Glomerular visceral epithelial cell (primary cell): Measurements from ENCODE around the gene TBC1D22A.
A peak's percentile ranks its signal among the peaks of the same experiment; 100 is the strongest.

ENCODE experiments used
- DNase-seq: peaks from one replicate; pipeline ENCODE4 v3.0.0-alpha.2; 2016; ENCODE audit errors: extremely low spot score

TBC1D22A gene

GRCh38 chr22:46753360-46753759 is 9.1 kb upstream of the TBC1D22A start:
- DNase-seq = no peak

GRCh38 chr22:46753761-46754109 is 8.7 kb upstream of the TBC1D22A start:
- no peak for DNase-seq

DNA sequence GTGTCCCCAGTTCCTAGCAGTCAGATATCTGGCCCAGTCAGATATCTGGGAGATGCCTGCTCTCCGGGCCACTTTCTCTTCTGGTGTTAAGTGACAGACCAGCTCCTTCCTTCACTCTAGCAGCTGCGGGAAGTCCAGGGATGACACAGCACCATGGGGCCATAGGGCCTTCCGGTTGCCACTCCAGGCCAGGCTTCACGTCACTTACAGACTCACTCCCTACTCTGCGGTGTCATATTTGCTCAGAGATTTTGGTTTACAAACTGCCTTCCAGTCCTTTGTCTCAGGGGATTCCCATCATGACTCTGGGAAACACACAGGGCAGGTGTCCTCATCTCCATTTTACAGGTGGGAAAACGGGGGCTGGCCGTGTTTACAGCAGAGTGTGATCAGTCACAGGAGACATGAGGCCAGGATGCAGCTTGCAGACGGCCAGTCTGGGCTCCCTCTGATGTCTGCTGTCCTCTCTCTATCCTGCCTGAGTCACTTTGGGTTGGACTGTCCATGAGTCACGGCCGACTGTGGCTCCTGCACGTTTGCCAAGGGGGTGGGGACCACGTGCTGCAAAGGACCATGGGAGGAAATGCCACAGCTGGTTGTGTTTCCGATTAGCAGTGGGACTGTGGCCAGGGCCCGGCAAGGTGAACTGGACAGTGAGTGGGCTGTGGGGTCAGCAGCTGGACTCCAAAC is 8.2 kb upstream of the TBC1D22A start:
- peak; percentile 93 for DNase-seq

DNA sequence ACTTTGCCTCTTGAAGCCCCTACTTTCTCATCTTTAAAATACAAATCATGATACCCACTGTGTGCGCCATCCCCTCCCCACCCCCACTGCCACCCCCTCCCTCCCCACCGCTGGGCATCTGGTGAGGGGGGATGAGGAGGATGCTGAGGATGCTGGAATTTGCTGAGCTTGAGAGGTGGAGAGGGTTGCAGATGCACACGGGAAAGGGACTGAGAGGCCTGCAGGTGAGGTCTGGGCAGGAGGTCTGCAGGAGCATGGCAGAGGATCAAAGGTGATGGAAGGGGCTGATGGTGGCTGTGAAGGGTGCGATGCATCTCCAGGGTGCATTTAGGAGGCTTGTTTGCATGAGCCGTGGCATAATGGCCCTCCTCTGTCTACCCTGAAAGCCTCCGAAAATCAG is 7.6 kb upstream of the TBC1D22A start:
- DNase-seq = no peak

DNA sequence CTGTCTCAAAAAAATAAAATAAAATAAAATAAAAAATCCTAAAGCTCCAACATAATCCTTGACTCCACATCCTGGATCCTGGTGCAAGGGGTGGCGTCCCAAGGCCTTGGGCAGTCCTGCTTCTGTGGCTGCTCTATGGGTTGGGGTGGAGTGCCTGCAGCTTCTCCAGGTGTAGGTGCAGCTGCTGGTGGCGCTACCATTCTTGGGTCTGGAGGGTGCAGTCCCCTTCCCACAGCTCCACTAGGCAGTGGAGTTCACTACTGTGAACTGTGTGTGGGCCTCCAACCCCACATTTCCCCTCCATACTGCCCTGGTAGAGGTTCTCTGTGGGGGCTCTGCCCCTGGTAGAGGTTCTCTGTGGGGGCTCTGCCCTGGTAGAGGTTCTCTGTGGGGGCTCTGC is 6.9 kb upstream of the TBC1D22A start:
- no peak for DNase-seq

- no peak for DNase-seq
These were observed 6.4 kb upstream of the TBC1D22A start for GRCh38 chr22:46756097-46756496.

DNA sequence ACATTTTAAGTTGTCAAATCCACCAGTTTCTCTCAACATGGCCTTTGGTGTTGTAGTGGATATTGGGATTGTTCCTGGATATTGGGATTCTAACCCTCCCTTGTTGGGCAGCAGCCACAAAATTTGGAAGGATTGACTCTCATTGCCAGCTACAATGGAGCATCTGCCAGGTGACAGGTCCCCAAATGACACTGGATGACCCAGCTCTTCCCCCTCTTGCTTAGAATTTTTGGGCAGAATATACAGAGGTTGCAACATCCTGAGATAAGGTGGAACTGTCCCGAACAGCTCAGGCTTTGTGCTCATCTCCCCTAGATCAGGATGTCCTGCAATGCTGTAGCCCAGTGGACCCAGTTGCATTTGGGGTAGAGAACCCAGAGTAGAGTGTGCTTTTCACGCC is 5.3 kb upstream of the TBC1D22A start:
- no peak for DNase-seq

GRCh38 chr22:46758121-46758520 is 4.3 kb upstream of the TBC1D22A start:
- no peak for DNase-seq

DNA sequence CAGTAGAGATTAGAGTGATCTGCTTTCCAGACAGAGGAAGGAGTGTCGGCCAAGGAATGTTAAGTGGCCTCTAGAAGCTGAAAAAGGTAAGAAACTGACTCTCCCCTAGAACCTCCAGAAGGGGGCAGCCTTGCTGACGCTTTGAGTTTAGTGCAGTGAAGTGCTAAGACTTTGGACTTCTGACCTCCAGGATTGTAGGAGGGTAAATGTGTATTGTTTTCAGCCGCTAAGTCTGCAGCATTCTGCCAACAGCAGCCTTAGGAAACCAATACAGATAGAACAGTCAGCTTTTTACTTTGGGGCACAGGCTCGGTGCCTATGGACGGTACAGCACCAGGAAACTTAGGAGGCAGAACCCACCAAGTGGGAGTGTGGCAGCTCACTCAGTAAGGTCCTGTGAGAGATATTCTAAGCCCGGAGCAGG is 3.6 kb upstream of the TBC1D22A start:
- DNase-seq = peak; percentile 42

DNA sequence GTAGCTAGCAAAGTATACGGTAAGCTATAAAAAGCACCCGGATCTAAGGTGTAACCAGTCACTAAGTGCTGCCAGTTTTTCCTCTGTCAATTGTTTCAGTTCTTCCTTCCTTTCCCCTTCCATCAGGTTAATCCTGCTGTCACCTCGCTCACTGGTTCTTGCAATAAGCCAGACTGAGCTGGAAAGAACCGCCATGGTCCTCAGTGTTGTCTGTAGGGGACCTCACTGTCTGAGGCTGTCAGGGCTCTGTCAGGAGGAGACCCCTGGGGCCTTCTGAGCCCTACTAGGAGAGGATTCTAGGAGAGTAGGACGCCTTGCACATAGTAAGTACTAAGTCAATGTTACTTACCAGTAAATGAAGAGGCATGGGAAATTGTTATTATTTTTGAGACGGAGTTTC is 1.4 kb upstream of the TBC1D22A start:
- DNase-seq = no peak

DNA sequence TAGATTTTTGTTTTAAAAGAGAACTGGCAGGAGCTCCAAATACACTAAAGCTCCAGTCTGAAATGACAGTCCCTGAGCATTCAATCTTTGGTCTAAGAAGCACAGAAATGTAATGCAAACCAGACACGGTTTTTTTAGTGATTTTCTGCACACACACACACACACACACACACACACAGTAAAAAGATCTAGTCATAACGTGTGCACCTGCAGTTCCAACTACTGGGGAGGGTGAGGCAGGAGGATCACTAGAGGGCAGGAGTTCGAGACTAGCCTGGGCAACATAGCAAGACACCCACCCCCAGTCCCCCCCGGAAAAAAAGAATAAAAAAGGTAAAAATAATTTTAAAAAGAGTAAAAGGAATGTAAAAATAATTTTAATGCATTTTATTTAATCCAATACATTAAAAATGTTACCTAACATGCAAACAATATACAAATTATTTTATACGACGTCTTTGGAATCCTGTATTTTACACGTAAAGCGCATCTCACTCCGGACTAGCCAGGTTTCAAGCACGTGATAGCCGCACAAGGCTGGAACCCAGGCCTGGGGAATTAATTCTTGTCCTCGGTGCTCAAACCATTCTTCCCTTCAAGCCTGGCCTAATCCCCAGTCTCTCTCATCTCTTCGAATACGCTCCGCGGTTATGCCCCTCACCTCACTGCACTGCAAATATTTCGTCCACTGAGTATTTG is 762 bp upstream of the TBC1D22A start:
- no peak for DNase-seq

DNA sequence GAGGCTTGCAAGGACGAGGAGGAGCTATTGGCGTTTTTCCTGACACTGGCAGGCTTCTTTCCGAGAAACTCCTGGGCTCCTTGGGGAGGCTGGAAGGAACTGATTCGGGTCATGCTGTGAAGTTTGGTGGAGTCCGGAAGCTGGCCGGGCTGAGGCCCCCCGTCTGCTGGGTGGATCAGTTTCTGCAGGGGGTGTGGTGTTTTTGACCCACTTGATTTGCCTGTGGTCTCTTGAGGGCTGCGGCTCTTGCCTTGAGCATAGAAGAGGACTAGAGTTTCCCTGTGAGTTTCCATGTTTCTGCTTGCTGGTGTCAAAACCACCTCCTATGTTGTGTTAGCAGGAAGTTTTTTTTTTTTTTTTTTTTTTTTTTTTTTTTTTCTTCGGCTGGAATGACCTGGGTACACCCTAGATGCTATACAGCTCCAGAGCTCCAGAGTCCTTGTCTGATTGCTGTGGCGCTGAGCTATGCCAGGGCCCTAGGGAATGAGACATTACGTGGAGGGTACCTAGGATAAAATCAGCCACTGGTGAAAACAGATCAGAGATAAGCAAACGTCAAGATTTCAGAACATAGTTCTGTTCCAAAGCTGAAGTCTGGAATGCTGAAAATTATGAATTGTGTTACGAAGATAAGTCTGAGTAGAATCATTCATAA is 728 bp downstream of the TBC1D22A start:
- DNase-seq = no peak

- no peak for DNase-seq
These were observed 1.8 kb downstream of the TBC1D22A start for GRCh38 chr22:46764140-46764680.

- DNase-seq = no peak
These were observed 2.5 kb downstream of the TBC1D22A start for GRCh38 chr22:46764779-46765485.

GRCh38 chr22:46766611-46767010 is 4.2 kb downstream of the TBC1D22A start:
- DNase-seq = no peak

DNA sequence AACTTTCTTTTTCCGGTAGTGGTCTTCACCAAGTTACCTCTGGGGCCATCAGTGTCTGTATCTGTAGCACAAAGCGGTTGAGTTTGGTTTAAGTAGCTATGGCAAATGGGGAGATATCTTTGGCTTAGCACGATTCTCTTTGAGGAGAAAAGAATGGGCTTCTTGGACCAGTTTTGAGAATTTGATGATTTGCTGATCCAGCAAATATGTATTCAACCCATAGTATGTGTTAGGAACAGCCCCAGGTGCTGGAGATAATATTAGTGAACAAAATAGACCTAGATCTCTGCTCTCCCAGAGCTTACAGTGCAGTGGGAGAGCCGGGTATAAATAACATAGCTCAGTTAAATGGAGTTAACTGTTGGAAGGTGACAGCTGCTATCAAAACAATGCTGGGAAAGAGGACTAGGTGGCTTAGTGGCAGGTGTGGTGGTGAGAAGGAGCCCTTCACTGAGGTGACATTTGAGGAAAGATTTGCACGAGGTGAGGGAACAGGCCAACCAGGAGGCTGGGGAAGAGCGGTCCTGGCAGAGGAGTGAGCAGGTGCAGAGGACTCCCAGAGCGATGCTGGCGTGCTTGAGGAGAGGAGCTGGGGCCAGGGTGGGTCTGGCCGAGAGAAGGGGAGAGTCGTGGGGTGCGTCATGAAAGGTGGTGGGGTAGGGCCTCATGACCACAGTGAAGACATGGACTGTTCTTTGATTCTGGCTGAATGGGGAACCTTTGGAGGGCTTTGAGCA is 5.0 kb downstream of the TBC1D22A start:
- DNase-seq = no peak

GRCh38 chr22:46769191-46769675 is 6.8 kb downstream of the TBC1D22A start:
- DNase-seq = peak; percentile 47

DNA sequence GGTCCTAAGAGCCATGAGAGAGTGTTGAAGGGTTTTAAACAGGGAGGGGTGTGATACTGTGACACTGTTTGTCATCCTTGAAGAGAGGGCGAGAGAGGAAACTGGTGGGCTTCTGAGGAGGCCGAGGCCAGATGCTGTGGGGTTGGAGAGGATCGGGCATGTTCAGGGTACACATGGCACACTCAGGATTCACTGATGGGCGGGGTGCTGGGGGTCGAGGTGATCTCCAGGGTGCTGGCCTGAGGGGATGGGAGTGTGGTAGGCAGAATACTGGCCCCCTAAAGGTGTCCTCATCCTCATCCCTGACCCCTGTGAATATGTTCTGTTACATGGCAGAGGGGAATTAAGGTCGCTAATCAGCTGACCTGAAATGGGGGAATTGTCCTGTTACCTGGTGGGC is 7.3 kb downstream of the TBC1D22A start:
- DNase-seq = no peak

GRCh38 chr22:46770151-46770641 is 7.7 kb downstream of the TBC1D22A start:
- DNase-seq = no peak

- no peak for DNase-seq
These were observed 8.3 kb downstream of the TBC1D22A start for GRCh38 chr22:46770726-46771125.

DNA sequence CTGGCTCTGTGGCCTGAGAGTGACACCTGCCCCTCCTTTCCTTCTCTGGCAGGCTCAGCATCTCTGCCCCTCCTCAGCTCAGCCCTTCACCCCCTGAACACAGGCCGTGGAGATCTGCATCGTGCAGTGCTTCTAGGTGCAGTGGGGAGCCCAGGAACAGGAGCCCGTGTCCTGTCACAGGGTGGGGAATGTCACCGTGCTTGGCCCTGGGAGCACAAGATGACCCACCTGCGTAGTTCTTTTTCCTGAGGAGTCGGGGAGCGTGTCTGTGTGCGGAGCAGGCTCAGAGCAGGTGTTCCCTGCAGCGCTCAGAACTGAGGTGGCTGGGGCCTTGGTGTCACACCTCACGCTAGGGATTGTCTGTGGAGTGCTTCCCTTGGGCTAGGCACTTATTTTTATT is 10.6 kb downstream of the TBC1D22A start:
- no peak for DNase-seq
